Progenitor cell of endocrine pancreas (in vitro differentiated cells): ENCODE results near the gene TNFRSF14. TPM values are rescaled to one million over a fixed set of nuclear protein-coding genes. Genes with fewer than 3 reads are reported as not detected.
A peak's percentile ranks its signal among the peaks of the same experiment; 100 is the strongest.
"Not testable (repeated sequence)": the region's sequence is repeated elsewhere in the genome, so short reads cannot be mapped to it uniquely, and the experiment has no call there.

Experiments used
- DNase-seq: peaks from one replicate; pipeline ENCODE4 v3.0.0; 2021; ENCODE audit warnings: low spot score; ENCODE audit not compliant: unreplicated experiment
- H3K27ac Mint-ChIP-seq: 2 replicates; pipeline ENCODE4 v1.8.0; 2021; ENCODE audit warnings: mild to moderate bottlenecking, moderate library complexity, mixed read lengths
- H3K27me3 Mint-ChIP-seq: 2 replicates; pipeline ENCODE4 v1.8.0; 2021; ENCODE audit warnings: mixed read lengths
- H3K36me3 Mint-ChIP-seq: 2 replicates; pipeline ENCODE4 v1.8.0; 2022; ENCODE audit warnings: mixed read lengths; ENCODE audit not compliant: insufficient read depth
- H3K4me1 Mint-ChIP-seq: 2 replicates; pipeline ENCODE4 v1.8.0; 2021; ENCODE audit warnings: low read depth, mixed read lengths
- H3K4me3 Mint-ChIP-seq: 2 replicates; pipeline ENCODE4 v1.8.0; 2021; ENCODE audit warnings: low read depth, mild to moderate bottlenecking, moderate library complexity, mixed read lengths
- H3K9me3 Mint-ChIP-seq: 2 replicates; pipeline ENCODE4 v1.8.0; 2021; ENCODE audit warnings: low read depth, mixed read lengths
- CTCF ChIP-seq: fragments of 200-600 bp; sonication (generic); IDR thresholded peaks from one replicate; pipeline ENCODE4 v1.5.0; 2021; ENCODE audit warnings: antibody characterized with exemption, mild to moderate bottlenecking; ENCODE audit not compliant: unreplicated experiment
- total RNA-seq: library from RNA; stranded (reverse); gene quantifications from 2 replicates; pipeline ENCODE4 v1.2.1, GENCODE V29; 2021

TNFRSF14 gene
- total RNA-seq, 1 donor from 2014 or later, result 0.41 TPM

GRCh38 chr1:2563205-2563604 is 7.0 kb downstream of the TNFRSF14 start:
- Mint-ChIP-seq H3K9me3 (no peaks in the 10 kb centered on the region), H3K4me1 (peaks cover 8% of the 10 kb centered on the region), H3K36me3 (no peaks in the 10 kb centered on the region), H3K4me3 (no peak overlapping the region), H3K27me3 (peaks cover 4% of the 10 kb centered on the region), H3K27ac (no peak overlapping the region)
- peak; percentile 8 for DNase-seq
- TF ChIP-seq CTCF, result no peak

- H3K9me3 Mint-ChIP-seq, result no peaks in the 10 kb centered on the region
- no peak overlapping the region for H3K4me3 Mint-ChIP-seq
- no peaks in the 10 kb centered on the region for H3K36me3 Mint-ChIP-seq
- peaks cover 8% of the 10 kb centered on the region for H3K4me1 Mint-ChIP-seq
- peaks cover 4% of the 10 kb centered on the region for H3K27me3 Mint-ChIP-seq
- peak overlapping the region; percentile 20 for H3K27ac Mint-ChIP-seq
- TF ChIP-seq CTCF, result no peak
- DNase-seq, result peak; percentile 8
These were observed 8.0 kb downstream of the TNFRSF14 start for GRCh38 chr1:2564006-2564814.

- Mint-ChIP-seq H3K4me3 (no peak overlapping the region), H3K9me3 (no peaks in the 10 kb centered on the region), H3K27me3 (peaks cover 4% of the 10 kb centered on the region), H3K4me1 (peaks cover 8% of the 10 kb centered on the region), H3K36me3 (no peaks in the 10 kb centered on the region), H3K27ac (no peak overlapping the region)
- TF ChIP-seq CTCF, result no peak
- peak; percentile 8 for DNase-seq
These were observed 8.7 kb downstream of the TNFRSF14 start for GRCh38 chr1:2564815-2565374.

GRCh38 chr1:2566101-2567045 is 10.2 kb downstream of the TNFRSF14 start:
- H3K36me3 Mint-ChIP-seq, result no peaks in the 10 kb centered on the region
- no peak for DNase-seq
- peaks cover 9% of the 10 kb centered on the region for H3K4me1 Mint-ChIP-seq
- no peak overlapping the region for H3K4me3 Mint-ChIP-seq
- TF ChIP-seq CTCF, result no peak
- no peaks in the 10 kb centered on the region for H3K9me3 Mint-ChIP-seq
- H3K27ac Mint-ChIP-seq, result no peak overlapping the region
- H3K27me3 Mint-ChIP-seq, result peaks cover under 1% of the 10 kb centered on the region

GRCh38 chr1:2567083-2567679 is 11.0 kb downstream of the TNFRSF14 start:
- Mint-ChIP-seq H3K27me3 (no peaks in the 10 kb centered on the region), H3K27ac (no peak overlapping the region), H3K9me3 (no peaks in the 10 kb centered on the region), H3K4me3 (no peak overlapping the region), H3K4me1 (peaks cover 9% of the 10 kb centered on the region), H3K36me3 (no peaks in the 10 kb centered on the region)
- TF ChIP-seq CTCF, result no peak
- no peak for DNase-seq

- H3K4me1 Mint-ChIP-seq, H3K4me3 Mint-ChIP-seq: not testable (repeated sequence)
These were observed 12.1 kb downstream of the TNFRSF14 start for GRCh38 chr1:2568187-2568816.

More at GRCh38 chr1:2568187-2568816, 12.1 kb downstream of the TNFRSF14 start:
- not testable (repeated sequence) for H3K9me3 Mint-ChIP-seq, H3K27me3 Mint-ChIP-seq, H3K36me3 Mint-ChIP-seq, DNase-seq, H3K27ac Mint-ChIP-seq
